DOHH2 (cell line): ENCODE measurements around the gene PLG.

Experiments
- H3F3A ChIP-seq: fragments of 200-600 bp; sonication (generic), shearing (Covaris generic); 2 replicates; pipeline ENCODE4 v1.6.0; 2016; ENCODE audit warnings: antibody characterized with exemption, mild to moderate bottlenecking; ENCODE audit not compliant: control insufficient read depth, insufficient read depth
- H3K27ac ChIP-seq: fragments of 200-600 bp; sonication (generic); 2 replicates; pipeline ENCODE4 v1.5.1; 2014; ENCODE audit warnings: low read depth, mild to moderate bottlenecking, low read length, moderate library complexity
- H3K27me3 ChIP-seq: fragments of 200-600 bp; sonication (generic); 2 replicates; pipeline ENCODE4 v1.6.1; 2014; ENCODE audit warnings: mild to moderate bottlenecking, low read length, mixed read lengths; ENCODE audit not compliant: control insufficient read depth
- H3K36me3 ChIP-seq: fragments of 200-600 bp; sonication (generic); 2 replicates; pipeline ENCODE4 v1.6.1; 2014; ENCODE audit warnings: mild to moderate bottlenecking, low read length, moderate library complexity, mixed read lengths; ENCODE audit not compliant: control insufficient read depth
- H3K4me1 ChIP-seq: fragments of 200-600 bp; sonication (generic); 2 replicates; pipeline ENCODE4 v1.6.1; 2014; ENCODE audit warnings: mild to moderate bottlenecking, low read length, mixed read lengths; ENCODE audit not compliant: control insufficient read depth
- H3K4me2 ChIP-seq: fragments of 200-600 bp; sonication (generic); 2 replicates; pipeline ENCODE4 v1.6.0; 2014; ENCODE audit warnings: mild to moderate bottlenecking, low read length, moderate library complexity
- H3K4me3 ChIP-seq: fragments of 200-600 bp; sonication (generic); 2 replicates; pipeline ENCODE4 v1.5.1; 2014; ENCODE audit warnings: mild to moderate bottlenecking, low read length, mixed read lengths
- H3K79me2 ChIP-seq: fragments of 200-600 bp; sonication (generic); 2 replicates; pipeline ENCODE4 v1.6.1; 2014; ENCODE audit warnings: mild to moderate bottlenecking, low read length, mixed read lengths; ENCODE audit not compliant: control insufficient read depth
- H3K9me2 ChIP-seq: fragments of 200-600 bp; sonication (generic); replicated peaks from 2 replicates; pipeline ENCODE4 v1.6.1; 2014; ENCODE audit warnings: mild to moderate bottlenecking, low read length, mixed read lengths; ENCODE audit not compliant: control insufficient read depth
- H3K9me3 ChIP-seq: fragments of 200-600 bp; sonication (generic); 2 replicates; pipeline ENCODE4 v1.6.1; 2014; ENCODE audit warnings: antibody characterized with exemption, low read length, mixed read lengths; ENCODE audit not compliant: control insufficient read depth, insufficient read depth
- H4K20me1 ChIP-seq: fragments of 200-600 bp; sonication (generic); 2 replicates; pipeline ENCODE4 v1.6.0; 2014; ENCODE audit warnings: low read depth, mild to moderate bottlenecking, antibody characterized with exemption, low read length, moderate library complexity; ENCODE audit not compliant: control insufficient read depth, insufficient read depth
- EZH2phosphoT487 ChIP-seq: fragments of 200-600 bp; sonication (generic); IDR thresholded peaks from 2 replicates; pipeline ENCODE4 v1.6.1; 2017; ENCODE audit warnings: borderline replicate concordance, mild to moderate bottlenecking, antibody characterized with exemption, low read length, moderate library complexity, mixed read lengths
- TF ChIP-seq, protein P1 (sequence below): fragments of 200-600 bp; sonication (generic); IDR thresholded peaks from one replicate; pipeline ENCODE4 v1.5.1; 2014; ENCODE audit warnings: antibody characterized with exemption, mild to moderate bottlenecking, low read depth, low read length; ENCODE audit not compliant: poor library complexity, severe bottlenecking

The PLG gene

DNA sequence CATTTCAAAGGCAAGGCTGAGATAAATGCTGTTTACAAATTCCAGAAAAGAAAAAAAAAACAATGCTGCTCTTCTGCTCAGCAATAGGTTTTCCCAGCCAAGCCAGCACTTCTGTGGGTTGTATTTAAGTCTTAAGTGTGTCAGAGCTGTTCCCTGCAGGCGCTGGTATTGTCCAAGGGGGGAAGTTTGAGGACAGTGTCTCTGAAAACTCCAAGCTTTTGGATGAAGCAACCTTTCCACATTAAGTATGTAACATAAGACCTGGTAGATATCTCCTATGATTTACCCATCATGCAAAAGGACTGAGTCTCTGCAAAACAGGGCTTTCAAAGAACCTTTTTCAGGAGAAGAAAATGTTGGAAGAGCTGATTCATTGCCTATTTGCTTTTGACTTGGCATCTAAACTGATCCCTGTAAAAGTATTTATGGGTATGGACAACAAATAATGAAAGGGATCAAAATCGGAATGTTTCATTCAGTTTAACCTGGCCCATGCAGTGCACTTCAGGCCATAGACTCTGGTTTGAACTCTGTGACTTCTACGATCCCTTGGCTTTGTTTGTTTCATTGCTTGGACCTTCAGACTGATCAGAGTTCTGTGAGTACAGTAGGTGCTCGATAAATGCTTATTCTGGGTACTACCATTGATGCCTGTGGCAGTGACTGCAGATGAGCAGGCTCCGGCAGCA lies 16.1 kb upstream of the PLG start:
- Histone ChIP-seq H3K36me3 (no peaks in the 10 kb centered on the region), H3K79me2 (no peaks in the 10 kb centered on the region), H4K20me1 (no peaks in the 10 kb centered on the region), H3F3A (no peaks in the 10 kb centered on the region), H3K4me2 (no peak overlapping the region), H3K27ac (no peak overlapping the region), H3K9me2 (no peaks in the 10 kb centered on the region), H3K4me3 (no peak overlapping the region), H3K27me3 (no peaks in the 10 kb centered on the region), H3K4me1 (no peaks in the 10 kb centered on the region), H3K9me3 (no peaks in the 10 kb centered on the region)
- TF ChIP-seq EZH2phosphoT487, result no peak
- TF ChIP-seq, protein P1, sequence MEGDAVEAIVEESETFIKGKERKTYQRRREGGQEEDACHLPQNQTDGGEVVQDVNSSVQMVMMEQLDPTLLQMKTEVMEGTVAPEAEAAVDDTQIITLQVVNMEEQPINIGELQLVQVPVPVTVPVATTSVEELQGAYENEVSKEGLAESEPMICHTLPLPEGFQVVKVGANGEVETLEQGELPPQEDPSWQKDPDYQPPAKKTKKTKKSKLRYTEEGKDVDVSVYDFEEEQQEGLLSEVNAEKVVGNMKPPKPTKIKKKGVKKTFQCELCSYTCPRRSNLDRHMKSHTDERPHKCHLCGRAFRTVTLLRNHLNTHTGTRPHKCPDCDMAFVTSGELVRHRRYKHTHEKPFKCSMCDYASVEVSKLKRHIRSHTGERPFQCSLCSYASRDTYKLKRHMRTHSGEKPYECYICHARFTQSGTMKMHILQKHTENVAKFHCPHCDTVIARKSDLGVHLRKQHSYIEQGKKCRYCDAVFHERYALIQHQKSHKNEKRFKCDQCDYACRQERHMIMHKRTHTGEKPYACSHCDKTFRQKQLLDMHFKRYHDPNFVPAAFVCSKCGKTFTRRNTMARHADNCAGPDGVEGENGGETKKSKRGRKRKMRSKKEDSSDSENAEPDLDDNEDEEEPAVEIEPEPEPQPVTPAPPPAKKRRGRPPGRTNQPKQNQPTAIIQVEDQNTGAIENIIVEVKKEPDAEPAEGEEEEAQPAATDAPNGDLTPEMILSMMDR, result no peak

DNA sequence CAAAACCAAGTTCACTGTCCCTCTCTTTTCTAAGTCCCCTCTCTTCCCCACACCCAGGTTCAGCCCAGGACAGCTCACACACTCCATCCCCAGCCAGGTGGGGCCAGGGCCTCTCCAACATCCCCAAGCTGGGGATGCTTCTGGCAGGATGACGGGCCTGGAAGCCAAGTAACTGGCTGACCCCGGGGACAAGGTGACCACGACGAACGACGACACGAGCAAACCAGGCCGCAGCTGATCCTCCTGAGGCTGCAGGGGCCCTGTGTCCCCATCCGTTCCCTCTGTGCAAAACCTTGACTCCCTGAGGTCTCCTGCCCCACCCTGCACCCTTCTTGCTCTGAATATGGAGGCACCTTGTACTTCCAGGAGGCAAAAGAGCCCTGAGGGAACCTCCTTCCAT lies 11.6 kb upstream of the PLG start:
- no peak overlapping the region for H3K27ac ChIP-seq
- no peak for TF ChIP-seq EZH2phosphoT487
- TF ChIP-seq, protein P1, result no peak

DNA sequence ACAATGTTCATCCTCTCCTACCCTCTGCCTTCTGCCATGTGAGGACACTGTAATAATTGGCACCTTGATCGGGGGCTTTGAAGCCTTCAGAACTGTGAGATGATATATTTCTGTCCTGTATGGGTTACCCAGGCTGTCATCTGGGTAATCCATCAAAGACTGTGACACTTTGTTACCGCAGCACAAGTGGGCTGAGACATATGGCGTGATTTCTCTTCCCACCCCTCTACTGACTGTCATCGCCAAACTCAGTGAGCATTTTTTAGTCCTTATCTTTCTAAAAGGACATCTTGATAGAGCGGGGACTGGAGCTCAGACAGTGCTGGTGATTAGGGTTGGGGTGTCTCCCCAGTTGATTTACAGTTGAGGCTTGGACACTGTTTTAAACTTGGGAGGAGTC lies 10.4 kb upstream of the PLG start:
- H3K9me2 ChIP-seq, result no peaks in the 10 kb centered on the region
- no peaks in the 10 kb centered on the region for H3K4me1 ChIP-seq
- no peaks in the 10 kb centered on the region for H3K36me3 ChIP-seq
- H3F3A ChIP-seq, result no peaks in the 10 kb centered on the region
- H4K20me1 ChIP-seq, result no peaks in the 10 kb centered on the region
- no peaks in the 10 kb centered on the region for H3K9me3 ChIP-seq
- no peaks in the 10 kb centered on the region for H3K79me2 ChIP-seq
- TF ChIP-seq, protein P1, result no peak
- TF ChIP-seq EZH2phosphoT487, result no peak
- no peak overlapping the region for H3K27ac ChIP-seq
- no peaks in the 10 kb centered on the region for H3K27me3 ChIP-seq
- no peak overlapping the region for H3K4me2 ChIP-seq
- no peak overlapping the region for H3K4me3 ChIP-seq

More for the DNA sequence above, 11.6 kb upstream of the PLG start:
- Histone ChIP-seq H4K20me1 (no peaks in the 10 kb centered on the region), H3K4me3 (no peak overlapping the region), H3K9me3 (no peaks in the 10 kb centered on the region), H3K4me2 (no peak overlapping the region), H3K4me1 (no peaks in the 10 kb centered on the region), H3K27me3 (no peaks in the 10 kb centered on the region), H3K36me3 (no peaks in the 10 kb centered on the region), H3F3A (no peaks in the 10 kb centered on the region), H3K79me2 (no peaks in the 10 kb centered on the region), H3K9me2 (no peaks in the 10 kb centered on the region)
